Measurements from ENCODE around the gene OIP5. TPM values are rescaled to one million over a fixed set of nuclear protein-coding genes. Genes with fewer than 3 reads are reported as not detected.
A peak's percentile ranks its signal among the peaks of the same experiment; 100 is the strongest.

OIP5 gene
- total and polyA plus RNA-seq, 9 of the 15 experiments (the other 6 are each of a cell fraction or from before 2014, with no cell fraction given): 8.3 to 54.8 (median 35.3) TPM

DNA sequence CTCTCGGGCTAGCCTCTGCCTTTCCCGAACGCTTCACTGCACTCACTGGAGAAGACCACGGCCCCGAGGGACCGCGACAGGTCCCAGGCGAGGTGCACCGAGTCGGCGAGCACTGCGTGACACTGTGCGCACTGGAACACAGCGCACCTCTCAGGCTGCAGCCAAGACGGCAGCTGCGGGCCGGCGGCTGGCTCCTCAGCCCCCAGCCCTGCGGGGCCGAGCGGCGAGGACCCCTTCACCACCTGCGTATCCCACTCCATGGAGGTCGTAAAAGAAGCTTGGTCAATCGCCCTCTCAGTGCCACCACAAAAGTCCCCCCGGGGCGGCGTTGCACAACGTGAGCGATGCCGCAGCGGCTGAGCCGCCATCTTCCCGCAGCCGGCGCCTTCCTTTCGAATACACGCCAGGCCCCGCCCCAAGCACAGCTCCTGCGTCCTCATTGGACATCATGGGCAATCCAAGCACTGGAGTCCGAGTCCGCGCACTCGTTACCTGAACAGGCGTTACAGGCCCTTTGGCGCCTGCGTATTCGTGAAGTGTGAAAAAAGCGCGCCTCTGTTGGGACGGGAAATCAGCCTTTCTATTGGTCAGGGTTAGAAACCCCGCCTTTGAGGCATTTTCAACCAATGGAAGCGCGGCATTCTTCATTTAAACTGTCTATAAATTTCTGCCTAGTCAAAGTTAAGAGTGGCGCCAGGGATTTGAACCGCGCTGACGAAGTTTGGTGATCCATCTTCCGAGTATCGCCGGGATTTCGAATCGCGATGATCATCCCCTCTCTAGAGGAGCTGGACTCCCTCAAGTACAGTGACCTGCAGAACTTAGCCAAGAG is at the start of gene OIP5, which contains the start of gene NUSAP1 (continued):
- TF ChIP-seq, protein P1, sequence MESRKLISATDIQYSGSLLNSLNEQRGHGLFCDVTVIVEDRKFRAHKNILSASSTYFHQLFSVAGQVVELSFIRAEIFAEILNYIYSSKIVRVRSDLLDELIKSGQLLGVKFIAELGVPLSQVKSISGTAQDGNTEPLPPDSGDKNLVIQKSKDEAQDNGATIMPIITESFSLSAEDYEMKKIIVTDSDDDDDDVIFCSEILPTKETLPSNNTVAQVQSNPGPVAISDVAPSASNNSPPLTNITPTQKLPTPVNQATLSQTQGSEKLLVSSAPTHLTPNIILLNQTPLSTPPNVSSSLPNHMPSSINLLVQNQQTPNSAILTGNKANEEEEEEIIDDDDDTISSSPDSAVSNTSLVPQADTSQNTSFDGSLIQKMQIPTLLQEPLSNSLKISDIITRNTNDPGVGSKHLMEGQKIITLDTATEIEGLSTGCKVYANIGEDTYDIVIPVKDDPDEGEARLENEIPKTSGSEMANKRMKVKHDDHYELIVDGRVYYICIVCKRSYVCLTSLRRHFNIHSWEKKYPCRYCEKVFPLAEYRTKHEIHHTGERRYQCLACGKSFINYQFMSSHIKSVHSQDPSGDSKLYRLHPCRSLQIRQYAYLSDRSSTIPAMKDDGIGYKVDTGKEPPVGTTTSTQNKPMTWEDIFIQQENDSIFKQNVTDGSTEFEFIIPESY (CRISPR knock-in tag; IDR thresholded peaks at IDR 0.05): peak; percentile 34
- TF ChIP-seq RNF2 (IDR thresholded peaks at IDR 0.05) (peak; percentile 55; the same call in 1 of the 2 replicates), MYNN (IDR thresholded peaks at IDR 0.05) (no peak), MYNN (CRISPR knock-in tag; IDR thresholded peaks at IDR 0.05) (no peak), KDM2B (CRISPR knock-in tag; IDR thresholded peaks at IDR 0.05) (peak; percentile 92; the same call in 1 of the 2 replicates), SMC3 (conservative IDR thresholded peaks at IDR 0.05; ENCODE audit: insufficient read depth, low read depth, low read length) (no peak), ZNF23 (CRISPR knock-in tag; IDR thresholded peaks at IDR 0.05) (no peak), YY1 (IDR thresholded peaks at IDR 0.05; ENCODE audit: borderline replicate concordance in 1 of 3, control insufficient read depth in 1 of 3, extremely low read depth in 1 of 3, insufficient read depth in 3 of 3, insufficient read length in 1 of 3, insufficient replicate concordance in 2 of 3, low read depth in 1 of 3, low read length in 2 of 3) (peak; percentile 93 to 98 (median 95)), ZBTB17 (CRISPR knock-in tag; IDR thresholded peaks at IDR 0.05) (peak; percentile 65; the same call in 1 of the 2 replicates), SAFB2 (IDR thresholded peaks at IDR 0.05; ENCODE audit: borderline replicate concordance, low read depth, low read length, severe bottlenecking) (no peak), CHCHD3 (CRISPR knock-in tag; IDR thresholded peaks at IDR 0.05) (peak; percentile 82), ZNF57 (CRISPR knock-in tag; IDR thresholded peaks at IDR 0.05) (no peak), ZNF561 (CRISPR knock-in tag; conservative IDR thresholded peaks at IDR 0.05) (no peak), MCM2 (IDR thresholded peaks at IDR 0.05; ENCODE audit: low read depth) (no peak), ZBTB2 (IDR thresholded peaks at IDR 0.05) (peak; percentile 81), CTBP1 (IDR thresholded peaks at IDR 0.05; ENCODE audit: borderline replicate concordance) (no peak; the same call in 1 of the 2 replicates), EGR1 (conservative IDR thresholded peaks at IDR 0.05) (no peak), ZNF184 (CRISPR knock-in tag; IDR thresholded peaks at IDR 0.05) (no peak), PHF8 (IDR thresholded peaks at IDR 0.05; ENCODE audit: borderline replicate concordance, low read length) (peak; percentile 99), GTF2A2 (tag; IDR thresholded peaks at IDR 0.05) (peak; percentile 73), ILK (tag; IDR thresholded peaks at IDR 0.05; ENCODE audit: borderline replicate concordance, low read depth) (no peak), HNRNPLL (IDR thresholded peaks at IDR 0.05; ENCODE audit: low read depth, low read length, poor library complexity, severe bottlenecking) (peak; percentile 68)
- TF ChIP-seq, protein P2, sequence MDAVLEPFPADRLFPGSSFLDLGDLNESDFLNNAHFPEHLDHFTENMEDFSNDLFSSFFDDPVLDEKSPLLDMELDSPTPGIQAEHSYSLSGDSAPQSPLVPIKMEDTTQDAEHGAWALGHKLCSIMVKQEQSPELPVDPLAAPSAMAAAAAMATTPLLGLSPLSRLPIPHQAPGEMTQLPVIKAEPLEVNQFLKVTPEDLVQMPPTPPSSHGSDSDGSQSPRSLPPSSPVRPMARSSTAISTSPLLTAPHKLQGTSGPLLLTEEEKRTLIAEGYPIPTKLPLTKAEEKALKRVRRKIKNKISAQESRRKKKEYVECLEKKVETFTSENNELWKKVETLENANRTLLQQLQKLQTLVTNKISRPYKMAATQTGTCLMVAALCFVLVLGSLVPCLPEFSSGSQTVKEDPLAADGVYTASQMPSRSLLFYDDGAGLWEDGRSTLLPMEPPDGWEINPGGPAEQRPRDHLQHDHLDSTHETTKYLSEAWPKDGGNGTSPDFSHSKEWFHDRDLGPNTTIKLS (IDR thresholded peaks at IDR 0.05; ENCODE audit: borderline replicate concordance, low read depth): 0 out of 2 replicates have a peak, but pooled peaks have one; percentile 29

Measured in K562 (cell line).